ENCODE data around the gene WHRN.

GRCh38 chr9:114409103-114409780, 96.0 kb downstream of the WHRN start:
- TF ChIP-seq CTCF (IDR thresholded peaks at IDR 0.05) (no peak), POLR2AphosphoS5 (IDR thresholded peaks at IDR 0.05) (no peak), POLR2A (IDR thresholded peaks at IDR 0.05) (no peak), EP300 (IDR thresholded peaks at IDR 0.05; ENCODE audit: low read depth) (no peak)

Data from transverse colon (tissue), 4 donors.